IMR-90 (cell line): ENCODE measurements around the gene PRPF40B. TPM values are rescaled to one million over a fixed set of nuclear protein-coding genes. Genes with fewer than 3 reads are reported as not detected.

ENCODE experiments used
- ATAC-seq: fragments of 200-7000 bp; cut with Tn5 transposase; 2 replicates; pipeline ENCODE4 v1.9.1; 2020; ENCODE audit warnings: low read depth, mild to moderate bottlenecking, moderate library complexity
- BruUV-seq: library from RNA; stranded (reverse); fragments of 400-500 nt; replicated peaks from 2 replicates; lab custom pipeline; 2021; lab: Mats Ljungman, UMichigan
- CTCF ChIA-PET: fragments of 300-600 bp; formaldehyde crosslinking; extraction: SDS; loops from one replicate; lab custom pipeline; 2021; ENCODE audit warnings: antibody characterized with exemption; lab: Yijun Ruan, JAX
- POLR2A ChIA-PET: fragments of 300-600 bp; sonication (Branson Sonifier 250); formaldehyde crosslinking; loops from one replicate; lab custom pipeline; 2022; ENCODE audit warnings: antibody characterized with exemption; ENCODE audit not compliant: unreplicated experiment; lab: Charles Lee
- DNase-seq: peaks from one replicate; pipeline ENCODE4 v3.0.0; 2013
- H2AFZ ChIP-seq: replicated peaks from 2 replicates; pipeline ENCODE3; 2013; ENCODE audit warnings: low read length, mild to moderate bottlenecking; ENCODE audit not compliant: poor library complexity
- H2AK5ac ChIP-seq: 2 replicates; pipeline ENCODE4 v1.6.1; 2013; ENCODE audit warnings: low read depth, low read length, inconsistent platforms
- H2AK9ac ChIP-seq: replicated peaks from 2 replicates; pipeline ENCODE3; 2013; ENCODE audit warnings: mild to moderate bottlenecking, low read depth, low read length, moderate library complexity; ENCODE audit not compliant: poor library complexity
- H2BK120ac ChIP-seq: 2 replicates; pipeline ENCODE4 v1.6.1; 2013; ENCODE audit warnings: low read depth, low read length, inconsistent platforms
- H2BK15ac ChIP-seq: 3 replicates; pipeline ENCODE4 v1.6.1; 2013; ENCODE audit warnings: low read depth, low read length, inconsistent platforms
- H2BK20ac ChIP-seq: 2 replicates; pipeline ENCODE4 v1.6.1; 2013; ENCODE audit warnings: low read depth, mild to moderate bottlenecking, inconsistent platforms, low read length, moderate library complexity
- H2BK5ac ChIP-seq: 2 replicates; pipeline ENCODE4 v1.6.1; 2013; ENCODE audit warnings: mild to moderate bottlenecking, low read depth, low read length, inconsistent platforms; ENCODE audit not compliant: poor library complexity, severe bottlenecking
- H3K14ac ChIP-seq: replicated peaks from 2 replicates; pipeline ENCODE4 v1.6.1; 2013; ENCODE audit warnings: low read depth, low read length, inconsistent platforms
- H3K18ac ChIP-seq: 2 replicates; pipeline ENCODE4 v1.6.1; 2013; ENCODE audit warnings: low read depth, low read length, control low read depth
- H3K23ac ChIP-seq: 2 replicates; pipeline ENCODE4 v1.6.1; 2013; ENCODE audit warnings: low read depth, low read length, inconsistent platforms
- H3K27ac ChIP-seq: 2 replicates; pipeline ENCODE4 v1.5.1; 2013; ENCODE audit warnings: mild to moderate bottlenecking, control low read depth, low read length; ENCODE audit not compliant: insufficient read depth
- H3K27me3 ChIP-seq: 2 replicates; pipeline ENCODE4 v1.6.1; 2013; ENCODE audit warnings: low read length; ENCODE audit not compliant: control insufficient read depth, insufficient read depth
- H3K36me3 ChIP-seq: 2 replicates; pipeline ENCODE4 v1.6.1; 2013; ENCODE audit warnings: low read length, mixed read lengths; ENCODE audit not compliant: control insufficient read depth, insufficient read depth
- H3K4ac ChIP-seq: 2 replicates; pipeline ENCODE4 v1.6.1; 2013; ENCODE audit warnings: low read depth, low read length, inconsistent platforms
- H3K4me1 ChIP-seq: 2 replicates; pipeline ENCODE4 v1.6.1; 2013; ENCODE audit warnings: low read length, mixed read lengths; ENCODE audit not compliant: control insufficient read depth, insufficient read depth
- H3K4me2 ChIP-seq: 2 replicates; pipeline ENCODE4 v1.6.1; 2013; ENCODE audit warnings: low read depth, mild to moderate bottlenecking, control low read depth, low read length, moderate library complexity
- H3K4me3 ChIP-seq: 2 replicates; pipeline ENCODE4 v1.5.1; 2013; ENCODE audit warnings: low read depth, mild to moderate bottlenecking, control low read depth, low read length, moderate library complexity; ENCODE audit not compliant: insufficient read depth
- H3K56ac ChIP-seq: 2 replicates; pipeline ENCODE4 v1.6.1; 2013; ENCODE audit warnings: low read length, inconsistent platforms; ENCODE audit not compliant: insufficient read depth; ENCODE audit errors: extremely low read depth
- H3K79me1 ChIP-seq, 2 experiments: 2 replicates each; pipeline ENCODE4 v1.6.1; 2013; ENCODE audit warnings: low read length in 2 of 2, inconsistent platforms in 1 of 2, low read depth in 1 of 2
- H3K9ac ChIP-seq: 2 replicates; pipeline ENCODE4 v1.6.1; 2013; ENCODE audit warnings: low read depth, low read length, control low read depth
- H3K9me1 ChIP-seq: 2 replicates; pipeline ENCODE4 v1.6.1; 2013; ENCODE audit warnings: low read length, inconsistent platforms; ENCODE audit not compliant: insufficient read depth
- H3K9me3 ChIP-seq: 2 replicates; pipeline ENCODE4 v1.6.1; 2013; ENCODE audit warnings: low read length; ENCODE audit not compliant: control insufficient read depth, insufficient read depth
- H4K20me1 ChIP-seq: 2 replicates; pipeline ENCODE4 v1.6.1; 2013; ENCODE audit warnings: low read length, inconsistent platforms; ENCODE audit not compliant: insufficient read depth
- H4K5ac ChIP-seq: 2 replicates; pipeline ENCODE4 v1.6.1; 2013; ENCODE audit warnings: mild to moderate bottlenecking, low read depth, low read length, control low read depth
- H4K8ac ChIP-seq, 2 experiments: 2 replicates each; pipeline ENCODE4 v1.6.1; 2013; ENCODE audit warnings: low read depth in 2 of 2, low read length in 2 of 2, control low read depth in 1 of 2, inconsistent platforms in 1 of 2
- H4K91ac ChIP-seq: 2 replicates; pipeline ENCODE4 v1.6.1; 2013; ENCODE audit warnings: low read depth, low read length, inconsistent platforms; ENCODE audit not compliant: insufficient read depth
- BHLHE40 ChIP-seq: fragments of 150-350 bp; IDR thresholded peaks from 2 replicates; pipeline ENCODE4 v1.6.1; 2016; ENCODE audit warnings: mild to moderate bottlenecking, low read depth, low read length
- CEBPB ChIP-seq: IDR thresholded peaks from 2 replicates; pipeline ENCODE4 v1.6.1; 2012; ENCODE audit warnings: low read depth, low read length, improper control_type of control experiment
- FOS ChIP-seq: fragments of 150-350 bp; IDR thresholded peaks from 2 replicates; pipeline ENCODE4 v1.6.1; 2016; ENCODE audit warnings: low read depth, low read length
- MAFK ChIP-seq: IDR thresholded peaks from 2 replicates; pipeline ENCODE4 v1.6.1; 2012; ENCODE audit warnings: low read depth, low read length, improper control_type of control experiment
- MXI1 ChIP-seq: IDR thresholded peaks from 2 replicates; pipeline ENCODE4 v1.6.1; 2012; ENCODE audit warnings: low read depth, mild to moderate bottlenecking, low read length, moderate library complexity, borderline replicate concordance
- NFE2L2 ChIP-seq: fragments of 150-350 bp; IDR thresholded peaks from 2 replicates; pipeline ENCODE4 v1.6.1; 2016; ENCODE audit warnings: low read depth, mild to moderate bottlenecking, low read length
- POLR2A ChIP-seq: IDR thresholded peaks from 2 replicates; pipeline ENCODE4 v1.6.1; 2012; ENCODE audit warnings: mild to moderate bottlenecking, low read depth, low read length
- RCOR1 ChIP-seq: IDR thresholded peaks from 2 replicates; pipeline ENCODE4 v1.6.1; 2012; ENCODE audit warnings: mild to moderate bottlenecking, low read length, improper control_type of control experiment; ENCODE audit not compliant: insufficient replicate concordance
- RFX5 ChIP-seq: IDR thresholded peaks from 2 replicates; pipeline ENCODE4 v1.8.0; 2012; ENCODE audit warnings: low read depth, mild to moderate bottlenecking, low read length, moderate library complexity
- SMC3 ChIP-seq: fragments of 150-350 bp; IDR thresholded peaks from 2 replicates; pipeline ENCODE4 v1.6.1; 2016; ENCODE audit warnings: low read depth, mild to moderate bottlenecking, antibody characterized with exemption, low read length, moderate library complexity
- WGBS, 2 experiments: methylation state at CpG; one replicate each; pipeline versions ENCODE4 v1.1.5 to v1.1.7; 2013; ENCODE audit warnings: missing lambda C conversion rate in 2 of 2; ENCODE audit not compliant: insufficient read length in 1 of 2; ENCODE audit errors: extremely low coverage in 2 of 2; 5-methylcytosine and 5-hydroxymethylcytosine counted together
- dilution Hi-C: fragments of 300-500 bp; cut with HindIII; formaldehyde crosslinking; loops from one replicate; pipeline ENCODE4 v1.14.3; 2018; ENCODE audit warnings: low sequenced_read_pairs; ENCODE audit not compliant: unreplicated experiment
- in situ Hi-C: fragments of 300-500 bp; cut with MboI; formaldehyde crosslinking; loops from 3 replicates; pipeline ENCODE4 v1.14.3; 2019; ENCODE audit warnings: low sequenced_read_pairs, inconsistent platforms, mixed read lengths
- intact Hi-C: fragments of 100-400 bp; cut with micrococcal nuclease; formaldehyde crosslinking; loops from 2 replicates; pipeline ENCODE4 v1.10.0; 2022
- polyA plus RNA-seq, 3 experiments: library from polyadenylated mRNA; depleted of rRNA; stranded (reverse); fragments of >200 nt; gene quantifications; 2 replicates each; pipeline ENCODE4 v1.2.3, GENCODE V29; 2012; ENCODE audit warnings: low replicate concordance in 1 of 3
- total RNA-seq: library from RNA; depleted of rRNA; stranded (reverse); fragments of >200 nt; gene quantifications from 2 replicates; pipeline ENCODE4 v1.2.3, GENCODE V29; 2012
- TF ChIP-seq, protein P1 (sequence below): fragments of 150-350 bp; IDR thresholded peaks from 2 replicates; pipeline ENCODE4 v1.6.1; 2017; ENCODE audit warnings: mild to moderate bottlenecking, antibody characterized with exemption, low read length, low read depth
- TF ChIP-seq, protein P2 (sequence below): fragments of 150-350 bp; IDR thresholded peaks from 2 replicates; pipeline ENCODE4 v1.6.1; 2016; ENCODE audit warnings: low read depth, mild to moderate bottlenecking, low read length, moderate library complexity, borderline replicate concordance
- TF ChIP-seq, protein P3 (sequence below): conservative IDR thresholded peaks from 2 replicates; pipeline ENCODE4 v1.5.1; 2012; ENCODE audit warnings: mild to moderate bottlenecking, low read depth, low read length, improper control_type of control experiment

Gene PRPF40B
- total and polyA plus RNA-seq, 2 of the 4 experiments (the other 2 are of a cell fraction) = 5.0 to 11.8 TPM

DNA sequence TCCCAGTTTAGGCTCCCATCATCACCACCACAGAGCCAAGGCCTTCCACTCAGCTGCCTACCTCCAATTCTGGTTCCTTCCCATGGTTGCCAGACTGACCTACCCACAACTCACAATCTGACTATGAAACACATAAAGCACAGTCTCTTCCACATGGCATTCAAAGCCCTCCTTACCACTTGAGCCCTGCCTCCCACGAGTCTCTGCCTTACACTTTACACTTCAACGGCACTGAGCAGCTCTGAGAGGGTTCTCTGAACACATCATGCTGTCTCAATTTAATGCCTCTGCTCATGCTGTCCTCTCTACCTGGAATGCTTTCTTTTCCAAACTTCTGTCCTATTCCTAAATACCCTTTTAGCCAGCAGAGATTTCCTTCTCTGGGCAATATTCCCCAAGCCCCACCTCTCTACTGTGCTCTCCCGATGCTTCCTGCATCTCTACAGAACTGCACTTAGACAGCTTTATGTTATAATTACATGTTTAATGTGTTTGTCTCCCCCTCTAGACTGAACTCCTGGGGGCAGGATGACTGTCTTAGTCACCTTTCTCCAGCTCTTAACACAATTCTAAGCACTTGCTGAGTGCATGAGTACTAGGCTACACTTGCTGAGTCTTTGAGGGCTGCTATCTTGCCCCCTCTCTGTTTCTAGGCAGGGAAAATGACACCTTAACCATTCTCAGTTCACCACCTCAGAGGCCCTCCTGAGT, 60.4 kb downstream of the PRPF40B start (continued):
- TF ChIP-seq MAFK = no peak

DNA sequence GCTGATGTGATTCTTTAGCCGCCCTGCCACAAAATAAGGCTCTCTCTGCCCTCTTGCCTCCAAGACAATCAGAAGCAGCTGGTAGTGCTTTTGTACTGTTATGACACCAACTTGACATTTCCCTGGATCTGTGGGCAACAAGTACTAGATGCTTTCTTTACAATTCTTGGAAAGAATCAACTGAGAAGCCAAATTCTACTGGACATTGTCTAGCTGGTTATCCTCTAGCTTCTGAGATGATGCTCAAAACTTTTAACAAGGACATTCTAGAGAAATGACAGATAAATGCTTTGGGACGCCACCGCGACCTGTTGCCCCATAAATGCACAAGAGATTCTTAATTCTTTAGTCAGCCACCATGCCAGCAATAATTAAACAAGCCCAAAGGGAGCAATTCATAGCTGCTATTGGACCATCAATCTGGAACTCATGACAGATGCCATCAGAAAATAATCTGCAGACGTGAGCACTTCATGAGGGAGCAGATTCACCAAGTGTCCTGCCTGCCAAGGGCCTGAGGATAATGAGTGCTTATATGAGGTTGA, 61.0 kb downstream of the PRPF40B start:
- no TSS peak for BruUV-seq
- Histone ChIP-seq H3K36me3 (no peaks in the 10 kb centered on the region), H4K20me1 (peaks cover 25% of the 10 kb centered on the region), H3K9ac (no peak overlapping the region), H3K4me2 (no peak overlapping the region), H3K14ac (no peak overlapping the region), H3K4me3 (no peak overlapping the region), H3K23ac (no peak overlapping the region), H3K79me1 (peaks cover 35 to 81% of the 10 kb centered on the region in 2 experiments), H2BK5ac (no peak overlapping the region), H2BK120ac (no peak overlapping the region), H2BK20ac (no peak overlapping the region), H3K4me1 (peaks cover 8% of the 10 kb centered on the region), H4K8ac (no peak overlapping the region), H3K27ac (no peak overlapping the region), H3K9me1 (peaks cover 8% of the 10 kb centered on the region), H4K91ac (no peak overlapping the region), H3K27me3 (no peaks in the 10 kb centered on the region), H3K4ac (no peak overlapping the region), H3K56ac (no peak overlapping the region), H2AFZ (no peak overlapping the region), H2AK5ac (no peak overlapping the region), H3K18ac (no peak overlapping the region), H2BK15ac (no peak overlapping the region), H3K9me3 (no peaks in the 10 kb centered on the region), H4K5ac (no peak overlapping the region), H2AK9ac (no peak overlapping the region)
- CTCF ChIA-PET = no interaction called here
- intact Hi-C loops = no loop called here
- POLR2A ChIA-PET = no interaction called here
- ATAC-seq (no peak), DNase-seq (no peak)
- dilution Hi-C loops = no loop called here
- WGBS, 2 experiments = 90% methylated on average over 2 of the region's 5 CpGs; no CpG with 5 or more reads in 1 of the 2 experiments
- in situ Hi-C loops = no loop called here
- TF ChIP-seq, protein P1, sequence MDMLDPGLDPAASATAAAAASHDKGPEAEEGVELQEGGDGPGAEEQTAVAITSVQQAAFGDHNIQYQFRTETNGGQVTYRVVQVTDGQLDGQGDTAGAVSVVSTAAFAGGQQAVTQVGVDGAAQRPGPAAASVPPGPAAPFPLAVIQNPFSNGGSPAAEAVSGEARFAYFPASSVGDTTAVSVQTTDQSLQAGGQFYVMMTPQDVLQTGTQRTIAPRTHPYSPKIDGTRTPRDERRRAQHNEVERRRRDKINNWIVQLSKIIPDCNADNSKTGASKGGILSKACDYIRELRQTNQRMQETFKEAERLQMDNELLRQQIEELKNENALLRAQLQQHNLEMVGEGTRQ = no peak
- no peak for TF ChIP-seq RCOR1
- no peak for TF ChIP-seq RFX5
- TF ChIP-seq, protein P2, sequence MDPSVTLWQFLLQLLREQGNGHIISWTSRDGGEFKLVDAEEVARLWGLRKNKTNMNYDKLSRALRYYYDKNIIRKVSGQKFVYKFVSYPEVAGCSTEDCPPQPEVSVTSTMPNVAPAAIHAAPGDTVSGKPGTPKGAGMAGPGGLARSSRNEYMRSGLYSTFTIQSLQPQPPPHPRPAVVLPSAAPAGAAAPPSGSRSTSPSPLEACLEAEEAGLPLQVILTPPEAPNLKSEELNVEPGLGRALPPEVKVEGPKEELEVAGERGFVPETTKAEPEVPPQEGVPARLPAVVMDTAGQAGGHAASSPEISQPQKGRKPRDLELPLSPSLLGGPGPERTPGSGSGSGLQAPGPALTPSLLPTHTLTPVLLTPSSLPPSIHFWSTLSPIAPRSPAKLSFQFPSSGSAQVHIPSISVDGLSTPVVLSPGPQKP = no peak
- no peak for TF ChIP-seq SMC3
- no peak for TF ChIP-seq MXI1
- no peak for TF ChIP-seq POLR2A
- no peak for TF ChIP-seq NFE2L2
- TF ChIP-seq, protein P3, sequence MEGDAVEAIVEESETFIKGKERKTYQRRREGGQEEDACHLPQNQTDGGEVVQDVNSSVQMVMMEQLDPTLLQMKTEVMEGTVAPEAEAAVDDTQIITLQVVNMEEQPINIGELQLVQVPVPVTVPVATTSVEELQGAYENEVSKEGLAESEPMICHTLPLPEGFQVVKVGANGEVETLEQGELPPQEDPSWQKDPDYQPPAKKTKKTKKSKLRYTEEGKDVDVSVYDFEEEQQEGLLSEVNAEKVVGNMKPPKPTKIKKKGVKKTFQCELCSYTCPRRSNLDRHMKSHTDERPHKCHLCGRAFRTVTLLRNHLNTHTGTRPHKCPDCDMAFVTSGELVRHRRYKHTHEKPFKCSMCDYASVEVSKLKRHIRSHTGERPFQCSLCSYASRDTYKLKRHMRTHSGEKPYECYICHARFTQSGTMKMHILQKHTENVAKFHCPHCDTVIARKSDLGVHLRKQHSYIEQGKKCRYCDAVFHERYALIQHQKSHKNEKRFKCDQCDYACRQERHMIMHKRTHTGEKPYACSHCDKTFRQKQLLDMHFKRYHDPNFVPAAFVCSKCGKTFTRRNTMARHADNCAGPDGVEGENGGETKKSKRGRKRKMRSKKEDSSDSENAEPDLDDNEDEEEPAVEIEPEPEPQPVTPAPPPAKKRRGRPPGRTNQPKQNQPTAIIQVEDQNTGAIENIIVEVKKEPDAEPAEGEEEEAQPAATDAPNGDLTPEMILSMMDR = no peak
- no peak for TF ChIP-seq BHLHE40
- no peak for TF ChIP-seq FOS
- no peak for TF ChIP-seq CEBPB
